ENCODE measurements around the gene CHRNE. TPM values are rescaled to one million over a fixed set of nuclear protein-coding genes. Genes with fewer than 3 reads are reported as not detected.

Gene CHRNE
- total RNA-seq, 1 experiment from 2014 or later = not detected

GRCh38 chr17:4852567-4853207 lies 50.2 kb downstream of the CHRNE start:
- Mint-ChIP-seq H3K27ac (ENCODE audit: unreplicated experiment) (peak overlapping the region; percentile 33), H3K4me3 (ENCODE audit: unreplicated experiment) (peak overlapping the region; percentile 36), H3K36me3 (ENCODE audit: insufficient read depth, unreplicated experiment) (peaks cover 20% of the 10 kb centered on the region), H3K27me3 (ENCODE audit: insufficient read depth, unreplicated experiment) (no peaks in the 10 kb centered on the region), H3K9me3 (ENCODE audit: unreplicated experiment) (no peaks in the 10 kb centered on the region), H3K4me1 (ENCODE audit: low read depth, unreplicated experiment) (peaks cover 32% of the 10 kb centered on the region)
- no TSS peak for BruUV-seq (replicated peaks)
- POLR2A ChIA-PET = no interaction called here
- Histone ChIP-seq H3K27me3 (replicated peaks; ENCODE audit: control insufficient read depth, insufficient read depth, low read length) (no peaks in the 10 kb centered on the region), H3K9me3 (no peaks in the 10 kb centered on the region), H3K4me3 (ENCODE audit: low read depth, low read length) (no peak overlapping the region), H3K4me1 (peaks cover 22% of the 10 kb centered on the region), H3K36me3 (ENCODE audit: control insufficient read depth, insufficient read depth, low read length) (no peaks in the 10 kb centered on the region)
- intact Hi-C loops (cut with micrococcal nuclease; ENCODE audit: unreplicated experiment) = no loop called here
- DNase-seq = no peak
- CTCF ChIA-PET = no interaction called here
- no peak for TF ChIP-seq CTCF (IDR thresholded peaks at IDR 0.05; ENCODE audit: insufficient read depth in 1 of 2, low read depth in 1 of 2, low read length in 1 of 2, severe bottlenecking in 1 of 2, unreplicated experiment in 1 of 2)

GRCh38 chr17:4851084-4851483 lies 51.8 kb downstream of the CHRNE start:
- ChIA-PET CTCF (no interaction called here), POLR2A (no interaction called here)
- Mint-ChIP-seq H3K27me3 (ENCODE audit: insufficient read depth, unreplicated experiment) (no peaks in the 10 kb centered on the region), H3K4me1 (ENCODE audit: low read depth, unreplicated experiment) (peaks cover 28% of the 10 kb centered on the region), H3K36me3 (ENCODE audit: insufficient read depth, unreplicated experiment) (peaks cover 13% of the 10 kb centered on the region), H3K9me3 (ENCODE audit: unreplicated experiment) (no peaks in the 10 kb centered on the region), H3K4me3 (ENCODE audit: unreplicated experiment) (no peak overlapping the region), H3K27ac (ENCODE audit: unreplicated experiment) (peak overlapping the region; percentile 33)
- DNase-seq = no peak
- intact Hi-C loops (cut with micrococcal nuclease; ENCODE audit: unreplicated experiment) = no loop called here
- no peak overlapping the region for H3K4me3 ChIP-seq (ENCODE audit: low read depth, low read length)
- no TSS peak for BruUV-seq (replicated peaks)
- peaks cover 22% of the 10 kb centered on the region for H3K4me1 ChIP-seq
- no peak for TF ChIP-seq CTCF (IDR thresholded peaks at IDR 0.05; ENCODE audit: insufficient read depth in 1 of 2, low read depth in 1 of 2, low read length in 1 of 2, severe bottlenecking in 1 of 2, unreplicated experiment in 1 of 2)
- no peaks in the 10 kb centered on the region for H3K9me3 ChIP-seq
- no peaks in the 10 kb centered on the region for H3K27me3 ChIP-seq (replicated peaks; ENCODE audit: control insufficient read depth, insufficient read depth, low read length)
- no peaks in the 10 kb centered on the region for H3K36me3 ChIP-seq (ENCODE audit: control insufficient read depth, insufficient read depth, low read length)

- no peaks in the 10 kb centered on the region for H3K27me3 ChIP-seq (replicated peaks; ENCODE audit: control insufficient read depth, insufficient read depth, low read length)
- no peaks in the 10 kb centered on the region for H3K27me3 Mint-ChIP-seq (ENCODE audit: insufficient read depth, unreplicated experiment)
- intact Hi-C loops (cut with micrococcal nuclease; ENCODE audit: unreplicated experiment) = no loop called here
- no peak for TF ChIP-seq CTCF (IDR thresholded peaks at IDR 0.05; ENCODE audit: insufficient read depth in 1 of 2, low read depth in 1 of 2, low read length in 1 of 2, severe bottlenecking in 1 of 2, unreplicated experiment in 1 of 2)
- H3K27ac Mint-ChIP-seq (ENCODE audit: unreplicated experiment) = peak overlapping the region; percentile 33
- H3K9me3 Mint-ChIP-seq (ENCODE audit: unreplicated experiment) = no peaks in the 10 kb centered on the region
- no peak for DNase-seq
- no peaks in the 10 kb centered on the region for H3K9me3 ChIP-seq
- H3K36me3 Mint-ChIP-seq (ENCODE audit: insufficient read depth, unreplicated experiment) = peaks cover 15% of the 10 kb centered on the region
- H3K4me1 ChIP-seq = peaks cover 22% of the 10 kb centered on the region
- no peak overlapping the region for H3K4me3 ChIP-seq (ENCODE audit: low read depth, low read length)
- ChIA-PET POLR2A (no interaction called here), CTCF (no interaction called here)
- H3K4me1 Mint-ChIP-seq (ENCODE audit: low read depth, unreplicated experiment) = peaks cover 28% of the 10 kb centered on the region
- no peaks in the 10 kb centered on the region for H3K36me3 ChIP-seq (ENCODE audit: control insufficient read depth, insufficient read depth, low read length)
- no peak overlapping the region for H3K4me3 Mint-ChIP-seq (ENCODE audit: unreplicated experiment)
- BruUV-seq (replicated peaks) = no TSS peak
Observed at GRCh38 chr17:4850246-4850645, 52.7 kb downstream of the CHRNE start.
